ENCODE data around the gene CCDC188. TPM values are rescaled to one million over a fixed set of nuclear protein-coding genes. Genes with fewer than 3 reads are reported as not detected.

Gene CCDC188
- total RNA-seq, 1 donor from 2014 or later: 1.6 TPM

- ATAC-seq: no peak
- no peak overlapping the region for H3K27ac ChIP-seq
- TF ChIP-seq, protein P1, sequence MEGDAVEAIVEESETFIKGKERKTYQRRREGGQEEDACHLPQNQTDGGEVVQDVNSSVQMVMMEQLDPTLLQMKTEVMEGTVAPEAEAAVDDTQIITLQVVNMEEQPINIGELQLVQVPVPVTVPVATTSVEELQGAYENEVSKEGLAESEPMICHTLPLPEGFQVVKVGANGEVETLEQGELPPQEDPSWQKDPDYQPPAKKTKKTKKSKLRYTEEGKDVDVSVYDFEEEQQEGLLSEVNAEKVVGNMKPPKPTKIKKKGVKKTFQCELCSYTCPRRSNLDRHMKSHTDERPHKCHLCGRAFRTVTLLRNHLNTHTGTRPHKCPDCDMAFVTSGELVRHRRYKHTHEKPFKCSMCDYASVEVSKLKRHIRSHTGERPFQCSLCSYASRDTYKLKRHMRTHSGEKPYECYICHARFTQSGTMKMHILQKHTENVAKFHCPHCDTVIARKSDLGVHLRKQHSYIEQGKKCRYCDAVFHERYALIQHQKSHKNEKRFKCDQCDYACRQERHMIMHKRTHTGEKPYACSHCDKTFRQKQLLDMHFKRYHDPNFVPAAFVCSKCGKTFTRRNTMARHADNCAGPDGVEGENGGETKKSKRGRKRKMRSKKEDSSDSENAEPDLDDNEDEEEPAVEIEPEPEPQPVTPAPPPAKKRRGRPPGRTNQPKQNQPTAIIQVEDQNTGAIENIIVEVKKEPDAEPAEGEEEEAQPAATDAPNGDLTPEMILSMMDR (IDR thresholded peaks at IDR 0.05): peak; percentile 20
Measured at GRCh38 chr22:20128902-20129746, 21.7 kb downstream of the CCDC188 start.

DNA sequence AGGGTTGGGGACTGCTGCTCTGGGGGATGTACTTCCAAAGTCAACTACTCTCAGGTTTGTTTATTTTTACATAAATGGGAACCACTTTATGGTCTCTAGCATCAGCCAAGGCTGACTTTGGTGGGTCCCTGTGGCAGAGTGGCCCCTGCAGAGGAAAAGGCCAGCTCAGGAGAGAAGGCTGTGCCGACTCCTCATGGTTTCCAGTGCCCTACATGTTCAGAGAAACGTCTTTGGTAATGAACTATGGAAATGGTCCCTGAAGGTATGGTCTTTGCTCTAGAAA, 22.3 kb downstream of the CCDC188 start:
- Histone ChIP-seq H3K36me3 (peaks cover 26% of the 10 kb centered on the region), H3K27ac (no peak overlapping the region), H3K4me1 (peaks cover 14% of the 10 kb centered on the region), H3K9me3 (no peaks in the 10 kb centered on the region), H3K27me3 (no peaks in the 10 kb centered on the region), H3K4me3 (no peak overlapping the region)
- intact Hi-C loops (cut with DNase I): no loop called here
- TF ChIP-seq, protein P1 (IDR thresholded peaks at IDR 0.05): no peak
- DNase-seq (no peak), ATAC-seq (no peak)

More at GRCh38 chr22:20128902-20129746, 21.7 kb downstream of the CCDC188 start:
- Histone ChIP-seq H3K4me3 (no peak overlapping the region), H3K9me3 (no peaks in the 10 kb centered on the region), H3K36me3 (peaks cover 26% of the 10 kb centered on the region), H3K4me1 (peaks cover 19% of the 10 kb centered on the region), H3K27me3 (no peaks in the 10 kb centered on the region)
- no peak for DNase-seq
- intact Hi-C loops (cut with DNase I): no loop called here

DNA sequence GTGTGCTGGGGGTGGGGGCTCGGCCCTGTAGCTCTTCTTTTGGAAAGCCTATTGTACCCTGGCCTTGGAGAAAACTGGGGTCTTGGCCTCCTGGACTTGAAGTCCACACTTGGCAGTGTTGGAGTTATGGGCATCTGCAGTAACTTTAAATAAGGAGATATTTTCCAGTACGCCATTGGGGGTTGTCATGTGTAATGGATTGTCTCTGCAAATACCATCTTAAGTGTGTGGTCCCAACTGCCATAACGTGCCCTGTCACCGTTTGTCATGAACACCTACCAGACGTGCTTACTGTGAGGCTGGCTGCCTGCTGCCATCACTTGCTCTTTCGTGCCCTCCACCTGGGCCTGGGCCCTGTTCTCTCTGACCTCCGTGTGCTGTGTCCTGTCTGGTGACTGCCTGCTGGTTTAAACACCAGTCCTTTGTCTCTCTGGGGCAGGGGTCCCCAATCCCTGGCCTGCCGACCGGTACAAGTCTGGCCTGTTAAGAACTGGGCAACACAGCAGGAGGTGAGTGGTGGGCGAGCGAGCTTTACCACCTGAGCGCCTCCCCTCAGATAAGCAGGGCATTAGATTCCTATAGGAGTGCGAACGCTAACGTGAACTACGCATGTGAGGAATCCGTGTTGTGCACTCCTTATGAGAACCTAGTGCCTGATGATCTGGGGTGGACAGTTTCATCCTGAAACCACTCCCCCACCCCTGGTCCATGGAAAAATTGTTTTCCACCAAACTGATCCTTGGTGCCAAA, 22.8 kb downstream of the CCDC188 start:
- Histone ChIP-seq H3K9me3 (no peaks in the 10 kb centered on the region), H3K4me1 (peaks cover 9% of the 10 kb centered on the region), H3K36me3 (peaks cover 26% of the 10 kb centered on the region), H3K4me3 (no peak overlapping the region), H3K27ac (no peak overlapping the region), H3K27me3 (no peaks in the 10 kb centered on the region)
- intact Hi-C loops (cut with DNase I): no loop called here
- no peak for ATAC-seq
- no peak for DNase-seq
- TF ChIP-seq, protein P1 (IDR thresholded peaks at IDR 0.05): no peak

- intact Hi-C loops (cut with DNase I): no loop called here
- TF ChIP-seq, protein P1 (IDR thresholded peaks at IDR 0.05): no peak
- Histone ChIP-seq H3K36me3 (peaks cover 26% of the 10 kb centered on the region), H3K4me1 (peaks cover 2% of the 10 kb centered on the region), H3K4me3 (no peak overlapping the region), H3K9me3 (no peaks in the 10 kb centered on the region), H3K27ac (no peak overlapping the region), H3K27me3 (no peaks in the 10 kb centered on the region)
- no peak for ATAC-seq
- no peak for DNase-seq
Measured at GRCh38 chr22:20127318-20127868, 23.5 kb downstream of the CCDC188 start.

GRCh38 chr22:20126284-20127029, 24.4 kb downstream of the CCDC188 start:
- H3K27ac ChIP-seq: no peak overlapping the region
- H3K36me3 ChIP-seq: peaks cover 35% of the 10 kb centered on the region
- TF ChIP-seq, protein P1 (IDR thresholded peaks at IDR 0.05): no peak
- H3K4me3 ChIP-seq: no peak overlapping the region
- no peaks in the 10 kb centered on the region for H3K9me3 ChIP-seq
- no peaks in the 10 kb centered on the region for H3K27me3 ChIP-seq
- H3K4me1 ChIP-seq: no peaks in the 10 kb centered on the region
- DNase-seq (no peak), ATAC-seq (no peak)
- intact Hi-C loops (cut with DNase I): no loop called here
